Panc1 (cell line): ENCODE results near the gene TM9SF4. TPM values are rescaled to one million over a fixed set of nuclear protein-coding genes. Genes with fewer than 3 reads are reported as not detected.

Experiments
- ATAC-seq: fragments of 200-7000 bp; cut with Tn5 transposase; 2 replicates; pipeline ENCODE4 v1.9.1; 2020; ENCODE audit warnings: mild to moderate bottlenecking, moderate library complexity
- BruUV-seq: library from RNA; stranded (reverse); fragments of 400-500 nt; replicated peaks from 2 replicates; lab custom pipeline; 2021; lab: Mats Ljungman, UMichigan
- CTCF ChIA-PET: fragments of 300-600 bp; sonication (Branson Sonifier 250); formaldehyde crosslinking; loops from one replicate; lab custom pipeline; 2022; ENCODE audit warnings: antibody characterized with exemption; lab: Charles Lee
- POLR2A ChIA-PET: fragments of 300-600 bp; sonication (Branson Sonifier 250); formaldehyde crosslinking; loops from one replicate; lab custom pipeline; 2022; ENCODE audit warnings: antibody characterized with exemption; lab: Charles Lee
- DNase-seq: peaks from one replicate; pipeline ENCODE4 v3.0.0-alpha.2; 2010; ENCODE audit warnings: low read depth, low spot score
- H3K27ac ChIP-seq: 2 replicates; pipeline ENCODE4 v1.5.1; 2011; ENCODE audit warnings: mild to moderate bottlenecking, low read length, inconsistent platforms
- H3K27me3 ChIP-seq: fragments of 200-500 bp; sonication (Bioruptor generic); 2 replicates; pipeline ENCODE4 v1.6.0; 2014; ENCODE audit warnings: low read length, inconsistent platforms; ENCODE audit not compliant: control insufficient read depth, insufficient read depth
- H3K36me3 ChIP-seq: fragments of 200-500 bp; sonication (Bioruptor generic); 2 replicates; pipeline ENCODE4 v1.5.1; 2014; ENCODE audit warnings: inconsistent platforms, mild to moderate bottlenecking, low read length, moderate library complexity; ENCODE audit not compliant: control insufficient read depth, insufficient read depth
- H3K4me1 ChIP-seq: 2 replicates; pipeline ENCODE4 v1.5.1; 2011; ENCODE audit warnings: inconsistent platforms, mild to moderate bottlenecking, low read length, moderate library complexity; ENCODE audit not compliant: control insufficient read depth, insufficient read depth
- H3K4me3 ChIP-seq, 2 experiments: 2 replicates each; pipeline ENCODE4 v1.5.1; 2011 to 2012; ENCODE audit warnings: low read depth in 2 of 2, low read length in 2 of 2, mild to moderate bottlenecking in 2 of 2, inconsistent platforms in 1 of 2, moderate library complexity in 1 of 2
- H3K9me3 ChIP-seq: fragments of 200-500 bp; sonication (Bioruptor generic); 2 replicates; pipeline ENCODE4 v1.5.1; 2014; ENCODE audit warnings: low read depth, mild to moderate bottlenecking, inconsistent platforms, low read length, moderate library complexity; ENCODE audit not compliant: control insufficient read depth, insufficient read depth
- POLR2AphosphoS5 ChIP-seq: IDR thresholded peaks from 2 replicates; pipeline ENCODE4 v1.6.1; 2012; ENCODE audit warnings: mild to moderate bottlenecking, low read depth, low read length, moderate library complexity
- REST ChIP-seq, 2 experiments: IDR thresholded peaks; 2 replicates each; pipeline ENCODE4 v1.6.1; 2011 to 2012; ENCODE audit warnings: low read depth in 2 of 2, control low read depth in 1 of 2, low read length in 1 of 2, mild to moderate bottlenecking in 1 of 2, moderate library complexity in 1 of 2; ENCODE audit not compliant: insufficient read depth in 1 of 2
- SIN3A ChIP-seq: IDR thresholded peaks from 2 replicates; pipeline ENCODE4 v1.6.1; 2012; ENCODE audit warnings: low read depth, mild to moderate bottlenecking, low read length, moderate library complexity, borderline replicate concordance; ENCODE audit not compliant: insufficient read depth
- TCF7L2 ChIP-seq: IDR thresholded peaks from 2 replicates; pipeline ENCODE4 v1.6.1; 2011; ENCODE audit warnings: mild to moderate bottlenecking, low read depth, low read length, inconsistent platforms
- in situ Hi-C: cut with HindIII; loops from 2 replicates; pipeline ENCODE4 v1.10.0; 2016; ENCODE audit warnings: low sequenced_read_pairs, low pct_unique_long_range_greater_than_20kb
- intact Hi-C: fragments of 100-400 bp; cut with micrococcal nuclease; formaldehyde crosslinking; loops from one replicate; pipeline ENCODE4 v1.10.0; 2022; ENCODE audit not compliant: unreplicated experiment
- total RNA-seq: library from RNA; stranded (reverse); gene quantifications from one replicate; pipeline ENCODE4 v1.2.1, GENCODE V29; 2021; ENCODE audit not compliant: unreplicated experiment
- TF ChIP-seq, protein P1 (sequence below): fragments of 450-650 bp; IDR thresholded peaks from 2 replicates; pipeline ENCODE4 v1.5.1; 2017; ENCODE audit warnings: mild to moderate bottlenecking

The TM9SF4 gene
- total RNA-seq, 1 experiment from 2014 or later: 180 TPM

- Histone ChIP-seq H3K4me3 (no peak overlapping the region), H3K27ac (no peak overlapping the region), H3K36me3 (no peaks in the 10 kb centered on the region), H3K27me3 (peaks cover 5% of the 10 kb centered on the region; the same call in 1 of the 2 replicates), H3K9me3 (no peaks in the 10 kb centered on the region), H3K4me1 (no peaks in the 10 kb centered on the region)
- ChIA-PET POLR2A (no interaction called here), CTCF (no interaction called here)
- no TSS peak for BruUV-seq
- intact Hi-C loops: loop anchor here (5.0 kb wide), 1 partner anchor 33 kb away; no protein-coding TSS in a partner anchor
- DNase-seq (no peak), ATAC-seq (no peak)
- TF ChIP-seq SIN3A (no peak), REST (IDR thresholded peaks at IDR 0.05; ENCODE audit: insufficient read depth in 1 of 2, low read depth in 2 of 2, low read length in 1 of 2) (no peak), TCF7L2 (no peak), POLR2AphosphoS5 (no peak)
- TF ChIP-seq, protein P1, sequence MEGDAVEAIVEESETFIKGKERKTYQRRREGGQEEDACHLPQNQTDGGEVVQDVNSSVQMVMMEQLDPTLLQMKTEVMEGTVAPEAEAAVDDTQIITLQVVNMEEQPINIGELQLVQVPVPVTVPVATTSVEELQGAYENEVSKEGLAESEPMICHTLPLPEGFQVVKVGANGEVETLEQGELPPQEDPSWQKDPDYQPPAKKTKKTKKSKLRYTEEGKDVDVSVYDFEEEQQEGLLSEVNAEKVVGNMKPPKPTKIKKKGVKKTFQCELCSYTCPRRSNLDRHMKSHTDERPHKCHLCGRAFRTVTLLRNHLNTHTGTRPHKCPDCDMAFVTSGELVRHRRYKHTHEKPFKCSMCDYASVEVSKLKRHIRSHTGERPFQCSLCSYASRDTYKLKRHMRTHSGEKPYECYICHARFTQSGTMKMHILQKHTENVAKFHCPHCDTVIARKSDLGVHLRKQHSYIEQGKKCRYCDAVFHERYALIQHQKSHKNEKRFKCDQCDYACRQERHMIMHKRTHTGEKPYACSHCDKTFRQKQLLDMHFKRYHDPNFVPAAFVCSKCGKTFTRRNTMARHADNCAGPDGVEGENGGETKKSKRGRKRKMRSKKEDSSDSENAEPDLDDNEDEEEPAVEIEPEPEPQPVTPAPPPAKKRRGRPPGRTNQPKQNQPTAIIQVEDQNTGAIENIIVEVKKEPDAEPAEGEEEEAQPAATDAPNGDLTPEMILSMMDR: no peak
- in situ Hi-C loops: no loop called here
These were observed 38.8 kb upstream of the TM9SF4 start for GRCh38 chr20:32070690-32071213.

DNA sequence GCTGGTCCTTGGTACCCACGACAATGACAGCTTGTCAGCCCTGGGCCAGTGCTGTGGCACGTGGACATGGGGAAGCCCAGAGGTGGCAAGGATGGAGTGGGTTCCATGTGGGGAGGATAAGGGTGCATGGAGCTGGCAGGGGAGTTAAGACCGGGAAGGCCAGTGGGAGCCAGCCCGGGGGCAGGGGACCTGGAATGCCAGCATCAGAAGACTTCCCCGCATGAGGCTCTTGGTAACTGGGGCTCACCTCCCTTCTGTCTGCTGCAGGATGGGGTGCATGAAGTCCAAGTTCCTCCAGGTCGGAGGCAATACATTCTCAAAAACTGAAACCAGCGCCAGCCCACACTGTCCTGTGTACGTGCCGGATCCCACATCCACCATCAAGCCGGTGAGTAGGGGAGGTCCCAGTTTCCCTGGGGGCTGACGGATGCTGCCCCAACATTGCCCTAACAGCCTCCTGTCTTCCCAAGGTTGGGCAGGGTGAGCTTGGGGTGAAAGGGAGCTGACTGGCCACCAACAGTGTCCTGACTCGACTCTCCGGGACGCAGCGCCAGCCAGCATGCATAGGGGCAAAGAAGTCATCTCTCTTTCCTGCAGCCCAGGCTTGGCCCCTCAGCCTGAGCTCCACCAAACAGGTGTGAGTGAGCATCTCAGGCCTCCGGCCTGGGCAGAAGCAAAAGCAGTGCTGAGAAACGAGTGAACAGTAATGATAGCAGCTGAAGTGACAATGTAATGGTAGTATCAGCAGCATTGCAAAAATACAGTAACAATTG is 37.9 kb upstream of the TM9SF4 start:
- no peak overlapping the region for H3K4me3 ChIP-seq
- no peak for TF ChIP-seq POLR2AphosphoS5
- TF ChIP-seq TCF7L2: no peak
- TF ChIP-seq REST (IDR thresholded peaks at IDR 0.05; ENCODE audit: insufficient read depth in 1 of 2, low read depth in 2 of 2, low read length in 1 of 2): no peak
- TF ChIP-seq, protein P1: no peak
- no peak for TF ChIP-seq SIN3A
- peaks cover 5% of the 10 kb centered on the region; the same call in 1 of the 2 replicates for H3K27me3 ChIP-seq
- ChIA-PET CTCF (interaction anchor here (0.5 to 1.1 kb wide), 2 partner anchors 19 to 185 kb away, joined by 5 to 8 read pairs; no protein-coding TSS in a partner anchor), POLR2A (interaction anchor here (0.5 to 0.8 kb wide), 2 partner anchors 31 to 63 kb away, joined by 3 to 6 read pairs; no protein-coding TSS in a partner anchor)
- no peak overlapping the region for H3K27ac ChIP-seq
- DNase-seq (no peak), ATAC-seq (no peak)
- in situ Hi-C loops (no loop called here), intact Hi-C loops (loop anchor here (5.0 kb wide), 1 partner anchor 34 kb away; no protein-coding TSS in a partner anchor)
- H3K4me1 ChIP-seq: no peaks in the 10 kb centered on the region
- BruUV-seq: no TSS peak
- H3K9me3 ChIP-seq: no peaks in the 10 kb centered on the region
- no peaks in the 10 kb centered on the region for H3K36me3 ChIP-seq
